Heart right ventricle (tissue), 16 donors: ENCODE data around the gene IGFBP7. TPM values are rescaled to one million over a fixed set of nuclear protein-coding genes. Genes with fewer than 3 reads are reported as not detected.

Source experiments
- ATAC-seq, 8 donors: fragments of 200-7000 bp; cut with Tn5 transposase; one replicate each; pipeline ENCODE4 v1.9.1; 2020; ENCODE audit warnings: mild to moderate bottlenecking in 8 of 8, moderate library complexity in 8 of 8, moderate number of reproducible peaks in 1 of 8
- DNase-seq, 2 donors: peaks; one replicate each; pipeline ENCODE4 v3.0.0-alpha.2; 2020
- H3K27ac ChIP-seq, 10 donors: fragments of 200-600 bp; sonication (generic) in 2 of 10; one replicate each; pipeline versions ENCODE4 v1.5.0 to v1.8.0; 2020 to 2022; ENCODE audit warnings: mild to moderate bottlenecking in 3 of 10
- H3K27me3 ChIP-seq, 7 donors: fragments of 200-600 bp; one replicate each; pipeline ENCODE4 v1.8.0; 2021 to 2022; ENCODE audit warnings: mild to moderate bottlenecking in 2 of 7
- H3K36me3 ChIP-seq, 9 donors: fragments of 200-600 bp; sonication (generic) in 1 of 9; one replicate each; pipeline versions ENCODE4 v1.5.0 to v1.8.0; 2020 to 2022; ENCODE audit warnings: mild to moderate bottlenecking in 2 of 9
- H3K4me1 ChIP-seq, 9 donors: fragments of 200-600 bp; sonication (generic) in 1 of 9; one replicate each; pipeline versions ENCODE4 v1.5.0 to v1.8.0; 2020 to 2022; ENCODE audit warnings: mild to moderate bottlenecking in 4 of 9
- H3K4me3 ChIP-seq, 10 donors: fragments of 200-600 bp; sonication (generic) in 2 of 10; one replicate each; pipeline versions ENCODE4 v1.5.0 to v1.8.0; 2020 to 2022; ENCODE audit warnings: mild to moderate bottlenecking in 7 of 10, moderate library complexity in 2 of 10
- H3K9me3 ChIP-seq, 11 donors: fragments of 200-600 bp in 10 of 11; sonication (generic) in 2 of 11; one replicate each; pipeline versions ENCODE4 v1.5.0 to v1.8.0; 2013 to 2022; ENCODE audit warnings: mild to moderate bottlenecking in 2 of 11, control low read depth in 1 of 11, moderate library complexity in 1 of 11
- CTCF ChIP-seq, 9 donors: fragments of 200-600 bp; sonication (generic) in 2 of 9; IDR thresholded peaks; one replicate each; pipeline versions ENCODE4 v1.5.0 to v1.8.0; 2021 to 2022; ENCODE audit warnings: antibody characterized with exemption in 9 of 9, mild to moderate bottlenecking in 5 of 9, moderate library complexity in 1 of 9
- WGBS, 2 donors: extraction: QIAGEN DNeasy Blood & Tissue Kit; methylation state at CpG; one replicate each; pipeline ENCODE4 v1.1.7; 2013; ENCODE audit warnings: inconsistent platforms in 1 of 2; 5-methylcytosine and 5-hydroxymethylcytosine counted together
- intact Hi-C, 10 donors: fragments of 100-400 bp; cut with DNase I; formaldehyde crosslinking; loops; one replicate each; pipeline versions ENCODE4 v1.11.1 to v1.14.2; 2022
- polyA plus RNA-seq, 2 donors: library from polyadenylated mRNA; stranded (reverse); fragments of 200-250 nt; gene quantifications; one replicate each; pipeline ENCODE4 v1.2.3, GENCODE V29; 2013
- total RNA-seq, 10 donors: library from RNA; stranded (reverse); fragmentation: NEBNext Ultra II Directional in 3 of 10; extraction: Animal tissue kit (Norgen Biotek cat#: 25700) in 3 of 10; gene quantifications; one replicate each; pipeline versions ENCODE4 v1.2.1 to v1.2.4, GENCODE V29; 2021 to 2023
- donor health status: Arrhythmogenic right ventricular cardiomyopathy.
- donor health status: ischemic (EF 13 %, LVEDD 7.1; RV severe dilation, severe dysfunction).
- donor health status: healthy with polysubstance abuse.
- donor health status: DM: no; HTN: yes; CAD: no.
- donor health status: DM: no; HTN: no; CAD: no.
- donor health status: ischemic (EF 25% LVEDD 6.9; RV normal size, moderate dysfunction).
- donor health status: ischemic (EF 25% LVEDD 5.7; RV mildly dilated, moderate dysfunction).
- donor health status: healthy.
- donor health status: DM: yes; HTN: yes; CAD: no.
- donor health status: Ischemic cardiomyopathy.
- donor health status: ischemic (EF 35%, LVEDD 5.7; RV mildly dilated, moderate dysfunction).
- donor health status: nonischemic (EF 11% LVEDD 7.7; RV severe dilation, severe dysfunction).
- donor health status: DM: yes; HTN: yes; CAD: no.
- donor health status: PGD.
- donor health status: ischemic (EF 29% LVEDD 5.4; RV normal size, mild dysfunction).
- donor health status: nonischemic (EF 23%, LVEDD 6.1; RV moderate dilation, normal function).

The IGFBP7 gene
- total and polyA plus RNA-seq, 12 donors: 498 to 1,251 (median 626) TPM

GRCh38 chr4:57074744-57075143, 35.4 kb downstream of the IGFBP7 start:
- H3K4me3 ChIP-seq: no peak overlapping the region
- peak overlapping the region in 6 of 10 donors; percentile 2 to 64 (median 37) for H3K27ac ChIP-seq
- DNase-seq: no peak
- WGBS, 2 donors: 23 to 32% methylated on average over 4 of the region's 4 CpGs
- peaks cover 11 to 100% (median 92%) of the 10 kb centered on the region in 9 donors for H3K4me1 ChIP-seq
- peak in 1 of 8 donors; percentile 32 for ATAC-seq
- no peak for TF ChIP-seq CTCF (IDR thresholded peaks at IDR 0.05)
- H3K9me3 ChIP-seq: no peaks in the 10 kb centered on the region
- intact Hi-C loops: no loop called here
- no peaks in the 10 kb centered on the region for H3K27me3 ChIP-seq
- peaks cover 0 to 25% (median 0%) of the 10 kb centered on the region in 9 donors for H3K36me3 ChIP-seq

DNA sequence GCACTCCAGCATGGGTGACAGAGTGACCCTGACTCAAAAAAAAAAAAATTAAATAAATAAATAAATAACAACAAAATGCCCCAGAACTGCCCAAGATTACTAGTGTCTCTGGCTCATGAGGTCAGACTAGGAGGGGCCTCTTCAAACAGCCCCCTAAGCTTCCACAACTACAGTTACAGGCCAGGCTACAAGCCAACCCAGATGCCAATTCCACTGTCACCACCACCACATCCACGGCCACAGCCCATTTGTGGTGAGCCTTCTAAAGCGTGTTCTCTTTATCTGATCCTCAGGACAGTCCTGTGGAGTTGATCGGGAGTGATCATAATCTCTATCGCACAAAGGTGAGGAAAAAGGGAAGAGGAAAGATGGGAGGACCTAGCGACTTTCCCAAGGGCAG, 36.6 kb downstream of the IGFBP7 start:
- Histone ChIP-seq H3K36me3 (peaks cover 0 to 32% (median 0%) of the 10 kb centered on the region in 9 donors), H3K9me3 (no peaks in the 10 kb centered on the region), H3K27me3 (no peaks in the 10 kb centered on the region), H3K27ac (peak overlapping the region in 2 of 10 donors; percentile 33 to 55), H3K4me1 (peaks cover 11 to 100% (median 92%) of the 10 kb centered on the region in 9 donors), H3K4me3 (no peak overlapping the region)
- WGBS, 2 donors: 70 to 82% methylated on average over 5 of the region's 5 CpGs
- intact Hi-C loops: no loop called here
- ATAC-seq (no peak), DNase-seq (no peak)
- no peak for TF ChIP-seq CTCF (IDR thresholded peaks at IDR 0.05)

GRCh38 chr4:57071326-57071725, 38.9 kb downstream of the IGFBP7 start:
- WGBS, 2 donors: 31 to 46% methylated on average over 2 of the region's 2 CpGs
- Histone ChIP-seq H3K9me3 (no peaks in the 10 kb centered on the region), H3K27ac (peak overlapping the region in 5 of 10 donors; percentile 2 to 88 (median 63)), H3K4me1 (peaks cover 8 to 97% (median 92%) of the 10 kb centered on the region in 9 donors), H3K4me3 (no peak overlapping the region), H3K27me3 (no peaks in the 10 kb centered on the region), H3K36me3 (peaks cover 0 to 37% (median 3%) of the 10 kb centered on the region in 9 donors)
- DNase-seq (no peak), ATAC-seq (peak in 7 of 8 donors; percentile 37 to 81 (median 63))
- intact Hi-C loops: no loop called here
- TF ChIP-seq CTCF (IDR thresholded peaks at IDR 0.05): no peak

GRCh38 chr4:57070461-57070860, 39.7 kb downstream of the IGFBP7 start:
- H3K27me3 ChIP-seq: no peaks in the 10 kb centered on the region
- TF ChIP-seq CTCF (IDR thresholded peaks at IDR 0.05): no peak
- peaks cover 14 to 97% (median 92%) of the 10 kb centered on the region in 9 donors for H3K4me1 ChIP-seq
- H3K27ac ChIP-seq: peak overlapping the region in 5 of 10 donors; percentile 32 to 88 (median 75)
- 82 to 89% methylated on average over 2 of the region's 2 CpGs for WGBS, 2 donors
- intact Hi-C loops: no loop called here
- peaks cover 0 to 32% (median 0%) of the 10 kb centered on the region in 9 donors for H3K36me3 ChIP-seq
- DNase-seq (no peak), ATAC-seq (no peak)
- H3K9me3 ChIP-seq: no peaks in the 10 kb centered on the region
- H3K4me3 ChIP-seq: no peak overlapping the region
